ENCODE results near the gene CDHR2. TPM values are rescaled to one million over a fixed set of nuclear protein-coding genes. Genes with fewer than 3 reads are reported as not detected.
A peak's percentile ranks its signal among the peaks of the same experiment; 100 is the strongest.

The CDHR2 gene, protein sequence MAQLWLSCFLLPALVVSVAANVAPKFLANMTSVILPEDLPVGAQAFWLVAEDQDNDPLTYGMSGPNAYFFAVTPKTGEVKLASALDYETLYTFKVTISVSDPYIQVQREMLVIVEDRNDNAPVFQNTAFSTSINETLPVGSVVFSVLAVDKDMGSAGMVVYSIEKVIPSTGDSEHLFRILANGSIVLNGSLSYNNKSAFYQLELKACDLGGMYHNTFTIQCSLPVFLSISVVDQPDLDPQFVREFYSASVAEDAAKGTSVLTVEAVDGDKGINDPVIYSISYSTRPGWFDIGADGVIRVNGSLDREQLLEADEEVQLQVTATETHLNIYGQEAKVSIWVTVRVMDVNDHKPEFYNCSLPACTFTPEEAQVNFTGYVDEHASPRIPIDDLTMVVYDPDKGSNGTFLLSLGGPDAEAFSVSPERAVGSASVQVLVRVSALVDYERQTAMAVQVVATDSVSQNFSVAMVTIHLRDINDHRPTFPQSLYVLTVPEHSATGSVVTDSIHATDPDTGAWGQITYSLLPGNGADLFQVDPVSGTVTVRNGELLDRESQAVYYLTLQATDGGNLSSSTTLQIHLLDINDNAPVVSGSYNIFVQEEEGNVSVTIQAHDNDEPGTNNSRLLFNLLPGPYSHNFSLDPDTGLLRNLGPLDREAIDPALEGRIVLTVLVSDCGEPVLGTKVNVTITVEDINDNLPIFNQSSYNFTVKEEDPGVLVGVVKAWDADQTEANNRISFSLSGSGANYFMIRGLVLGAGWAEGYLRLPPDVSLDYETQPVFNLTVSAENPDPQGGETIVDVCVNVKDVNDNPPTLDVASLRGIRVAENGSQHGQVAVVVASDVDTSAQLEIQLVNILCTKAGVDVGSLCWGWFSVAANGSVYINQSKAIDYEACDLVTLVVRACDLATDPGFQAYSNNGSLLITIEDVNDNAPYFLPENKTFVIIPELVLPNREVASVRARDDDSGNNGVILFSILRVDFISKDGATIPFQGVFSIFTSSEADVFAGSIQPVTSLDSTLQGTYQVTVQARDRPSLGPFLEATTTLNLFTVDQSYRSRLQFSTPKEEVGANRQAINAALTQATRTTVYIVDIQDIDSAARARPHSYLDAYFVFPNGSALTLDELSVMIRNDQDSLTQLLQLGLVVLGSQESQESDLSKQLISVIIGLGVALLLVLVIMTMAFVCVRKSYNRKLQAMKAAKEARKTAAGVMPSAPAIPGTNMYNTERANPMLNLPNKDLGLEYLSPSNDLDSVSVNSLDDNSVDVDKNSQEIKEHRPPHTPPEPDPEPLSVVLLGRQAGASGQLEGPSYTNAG (N-terminal part only)
- under 1 TPM; 0.37 to 0.61 TPM for total RNA-seq

DNA sequence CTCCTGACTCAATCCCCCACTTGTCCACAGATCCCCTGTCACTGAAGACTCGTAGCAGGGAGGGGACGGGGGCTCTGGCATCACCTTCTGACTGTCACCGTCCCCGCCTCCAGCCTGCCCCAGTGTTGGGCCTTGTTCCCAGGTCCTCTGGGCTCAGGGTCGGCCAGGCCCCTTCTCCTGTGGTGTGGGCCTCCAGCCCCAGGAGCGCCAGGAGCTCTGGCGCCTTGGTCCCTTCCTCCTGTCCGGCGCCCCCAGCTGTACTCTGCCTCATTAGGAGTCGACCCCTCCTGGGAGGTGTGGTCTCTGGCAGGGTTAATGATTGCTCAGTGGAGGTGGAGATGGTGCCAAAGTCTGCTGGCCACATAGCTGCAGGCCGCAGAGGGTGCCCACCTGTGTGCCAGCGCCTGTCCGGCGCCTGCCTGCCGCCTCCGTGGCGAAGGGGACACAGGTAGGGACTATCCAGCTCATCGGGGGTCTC, at the start of gene CDHR2:
CDHR2 (plus strand) TSS at position 376 of the 478 bp plus-strand sequence. CDS start 16,011 bp downstream, outside the sequence.
- DNase-seq (no peak), ATAC-seq (no peak)
- Mint-ChIP-seq H3K4me3 (no peak within 1 kb of the TSS), H3K27ac (peak within 1 kb of the TSS; percentile 51), H3K36me3 (ENCODE audit: low read depth) (no peaks in the 10 kb centered on the region), H3K9me3 (ENCODE audit: low read depth) (no peaks in the 10 kb centered on the region), H3K4me1 (peaks cover 46% of the 10 kb centered on the region), H3K27me3 (no peaks in the 10 kb centered on the region)
- ChIA-PET POLR2A (no interaction called here), CTCF (no interaction called here)
- intact Hi-C loops (cut with DNase I, micrococcal nuclease), result loop anchor here in 1 of 2 experiments (10.0 kb wide), 1 partner anchor 134 kb away; the partner anchor contains the start of gene CLTB

DNA sequence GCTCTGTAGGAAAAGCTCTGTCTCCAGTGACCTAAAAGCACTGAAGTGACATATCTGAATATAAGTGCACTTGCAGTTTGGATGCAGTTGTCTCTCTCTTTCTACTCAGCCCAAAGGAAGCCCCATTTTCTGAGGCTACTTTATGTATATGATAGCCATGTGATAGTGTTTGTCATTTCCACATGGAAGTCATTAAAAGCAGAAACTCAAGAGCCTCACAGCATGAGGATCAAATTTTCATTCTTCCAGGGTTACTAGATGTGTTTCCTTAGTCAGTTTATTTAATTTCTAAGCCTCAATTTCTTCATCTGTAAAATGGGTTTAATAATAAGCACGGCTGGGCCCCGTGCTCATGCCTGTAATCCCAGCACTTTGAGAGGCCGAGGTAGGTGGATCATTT, 48.6 kb upstream of the CDHR2 start:
- H3K27ac Mint-ChIP-seq, result no peak overlapping the region
- POLR2A ChIA-PET, result interaction anchor here (0.6 kb wide), 1 partner anchor 88 kb away, joined by 3 read pairs; no protein-coding TSS in a partner anchor
- CTCF ChIA-PET, result no interaction called here

DNA sequence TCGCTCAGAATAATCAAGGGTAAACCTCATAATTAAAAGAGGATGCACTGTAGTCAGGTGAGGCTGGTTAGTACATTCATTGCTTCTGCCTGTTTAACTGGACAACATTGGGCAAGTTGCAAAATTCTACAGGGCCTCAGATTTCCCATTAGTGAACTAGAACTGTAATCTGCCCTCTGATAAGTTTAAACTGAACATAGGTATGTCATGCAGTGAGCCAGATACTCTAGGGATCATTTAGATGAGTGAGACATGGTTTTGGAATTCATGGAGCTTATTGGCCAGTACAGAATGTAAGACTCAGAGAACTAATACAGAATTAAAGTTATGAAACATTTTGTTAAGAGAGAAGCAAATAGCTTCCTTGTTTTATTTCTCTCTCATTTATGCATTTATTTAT, 47.8 kb upstream of the CDHR2 start:
- H3K36me3 Mint-ChIP-seq (ENCODE audit: low read depth), result peaks cover 45% of the 10 kb centered on the region
- H3K27me3 Mint-ChIP-seq, result no peaks in the 10 kb centered on the region
- no peak overlapping the region for H3K27ac Mint-ChIP-seq
- intact Hi-C loops (cut with DNase I, micrococcal nuclease), result no loop called here
- CTCF ChIA-PET, result interaction anchor here (0.7 kb wide), 1 partner anchor 111 kb away, joined by 3 read pairs; no protein-coding TSS in a partner anchor
- H3K4me1 Mint-ChIP-seq, result no peaks in the 10 kb centered on the region
- DNase-seq (no peak), ATAC-seq (no peak)
- H3K4me3 Mint-ChIP-seq, result no peak overlapping the region
- H3K9me3 Mint-ChIP-seq (ENCODE audit: low read depth), result no peaks in the 10 kb centered on the region
- POLR2A ChIA-PET, result no interaction called here

More for the DNA sequence above, 48.6 kb upstream of the CDHR2 start:
- Mint-ChIP-seq H3K9me3 (ENCODE audit: low read depth) (no peaks in the 10 kb centered on the region), H3K4me1 (no peaks in the 10 kb centered on the region), H3K36me3 (ENCODE audit: low read depth) (peaks cover 44% of the 10 kb centered on the region), H3K27me3 (no peaks in the 10 kb centered on the region), H3K4me3 (no peak overlapping the region)
- intact Hi-C loops (cut with DNase I, micrococcal nuclease), result no loop called here
- ATAC-seq, result no peak
- DNase-seq, result no peak

- H3K36me3 Mint-ChIP-seq (ENCODE audit: low read depth), result peaks cover 54% of the 10 kb centered on the region
- H3K9me3 Mint-ChIP-seq (ENCODE audit: low read depth), result no peaks in the 10 kb centered on the region
- H3K4me1 Mint-ChIP-seq, result no peaks in the 10 kb centered on the region
- H3K27me3 Mint-ChIP-seq, result no peaks in the 10 kb centered on the region
- intact Hi-C loops (cut with DNase I, micrococcal nuclease), result no loop called here
- DNase-seq, result no peak
- ChIA-PET POLR2A (no interaction called here), CTCF (no interaction called here)
- no peak for ATAC-seq
- H3K27ac Mint-ChIP-seq, result no peak overlapping the region
- H3K4me3 Mint-ChIP-seq, result no peak overlapping the region
These were observed 45.6 kb upstream of the CDHR2 start for GRCh38 chr5:176503496-176503895.

DNA sequence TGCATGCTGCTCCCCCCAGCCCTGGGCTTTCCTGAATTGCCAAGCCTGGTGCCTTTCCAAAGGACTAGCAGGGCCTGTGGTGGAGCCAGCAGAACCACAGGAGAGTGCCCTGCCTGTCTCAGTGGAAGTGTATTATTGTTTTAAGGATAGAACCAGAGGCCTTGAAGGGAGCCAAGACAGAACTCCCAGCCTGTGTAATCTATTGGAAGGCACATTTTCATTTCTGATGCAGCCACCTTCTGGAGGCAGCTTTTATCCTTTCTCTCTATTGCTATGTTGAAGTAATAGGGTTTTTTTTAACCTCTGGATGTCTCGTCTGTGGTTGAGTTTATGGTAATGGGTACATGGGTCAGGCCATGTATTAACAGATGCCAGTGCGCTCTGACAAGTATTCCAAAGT, 41.2 kb upstream of the CDHR2 start:
- no peak for DNase-seq
- Mint-ChIP-seq H3K27ac (no peak overlapping the region), H3K4me3 (no peak overlapping the region), H3K36me3 (ENCODE audit: low read depth) (peaks cover 39% of the 10 kb centered on the region), H3K27me3 (no peaks in the 10 kb centered on the region), H3K4me1 (no peaks in the 10 kb centered on the region), H3K9me3 (ENCODE audit: low read depth) (no peaks in the 10 kb centered on the region)
- intact Hi-C loops (cut with DNase I, micrococcal nuclease), result no loop called here
- ATAC-seq, result no peak
- CTCF ChIA-PET, result no interaction called here
- POLR2A ChIA-PET, result interaction anchor here (0.6 kb wide), 1 partner anchor 94 kb away, joined by 10 read pairs; no protein-coding TSS in a partner anchor

DNA sequence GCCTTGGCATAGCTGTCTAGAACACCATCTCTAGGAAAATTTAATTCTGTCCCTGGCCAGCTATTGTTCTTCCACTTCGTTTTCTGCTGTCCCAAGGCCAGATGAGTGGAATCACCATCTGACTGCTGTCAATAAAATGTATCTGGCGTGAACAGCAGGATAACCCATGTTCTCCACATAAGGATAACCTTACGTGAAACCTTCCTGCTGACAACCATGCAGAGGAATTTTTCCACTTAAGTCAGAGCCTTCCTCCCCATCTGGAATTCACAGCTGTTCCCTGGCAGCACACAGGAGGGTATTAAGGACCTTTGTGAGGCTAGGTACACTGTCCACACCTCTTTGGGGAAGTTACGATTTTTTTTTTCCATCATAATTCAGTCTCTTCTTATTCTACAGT, 40.5 kb upstream of the CDHR2 start:
- intact Hi-C loops (cut with DNase I, micrococcal nuclease), result no loop called here
- ChIA-PET CTCF (no interaction called here), POLR2A (interaction anchor here (1.0 kb wide), 1 partner anchor 19 kb away, joined by 4 read pairs; no protein-coding TSS in a partner anchor)
- ATAC-seq (no peak), DNase-seq (no peak)
- Mint-ChIP-seq H3K4me1 (no peaks in the 10 kb centered on the region), H3K36me3 (ENCODE audit: low read depth) (peaks cover 36% of the 10 kb centered on the region), H3K4me3 (no peak overlapping the region), H3K27me3 (no peaks in the 10 kb centered on the region), H3K9me3 (ENCODE audit: low read depth) (no peaks in the 10 kb centered on the region), H3K27ac (no peak overlapping the region)

DNA sequence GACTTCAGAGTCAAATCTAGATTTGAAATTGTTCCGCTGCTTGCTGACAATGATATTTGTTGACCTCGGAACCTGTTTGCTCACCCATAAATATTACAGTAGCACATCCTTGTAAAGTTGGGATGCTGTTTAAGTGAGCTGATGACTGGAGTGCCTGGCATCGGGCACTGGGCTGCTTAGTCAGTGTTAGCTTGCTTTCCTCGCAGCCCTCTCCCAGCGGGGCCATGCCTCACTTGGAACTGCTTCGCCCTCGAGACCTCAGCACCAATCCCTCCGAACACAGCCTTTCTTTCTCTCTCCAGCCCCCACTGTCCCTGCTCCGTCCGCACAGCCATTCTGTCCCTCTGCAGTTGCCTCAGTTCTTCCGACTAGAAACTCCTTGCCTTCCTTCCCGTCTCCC, 35.4 kb upstream of the CDHR2 start:
- Mint-ChIP-seq H3K4me3 (no peak overlapping the region), H3K27me3 (no peaks in the 10 kb centered on the region), H3K36me3 (ENCODE audit: low read depth) (peaks cover 3% of the 10 kb centered on the region), H3K4me1 (peaks cover 8% of the 10 kb centered on the region), H3K27ac (no peak overlapping the region), H3K9me3 (ENCODE audit: low read depth) (no peaks in the 10 kb centered on the region)
- ATAC-seq (no peak), DNase-seq (no peak)
- intact Hi-C loops (cut with DNase I, micrococcal nuclease), result no loop called here
- ChIA-PET POLR2A (no interaction called here), CTCF (interaction anchor here (0.6 kb wide), 1 partner anchor 40 kb away, joined by 3 read pairs; no protein-coding TSS in a partner anchor)

- POLR2A ChIA-PET, result no interaction called here
- no peaks in the 10 kb centered on the region for H3K9me3 Mint-ChIP-seq (ENCODE audit: low read depth)
- ATAC-seq (no peak), DNase-seq (no peak)
- H3K4me3 Mint-ChIP-seq, result no peak overlapping the region
- peaks cover 2% of the 10 kb centered on the region for H3K36me3 Mint-ChIP-seq (ENCODE audit: low read depth)
- peaks cover 8% of the 10 kb centered on the region for H3K4me1 Mint-ChIP-seq
- intact Hi-C loops (cut with DNase I, micrococcal nuclease), result no loop called here
- no peaks in the 10 kb centered on the region for H3K27me3 Mint-ChIP-seq
- CTCF ChIA-PET, result interaction anchor here (0.6 kb wide), 1 partner anchor 41 kb away, joined by 3 read pairs; no protein-coding TSS in a partner anchor
- no peak overlapping the region for H3K27ac Mint-ChIP-seq
These were observed 34.7 kb upstream of the CDHR2 start for GRCh38 chr5:176514244-176514950.

DNA sequence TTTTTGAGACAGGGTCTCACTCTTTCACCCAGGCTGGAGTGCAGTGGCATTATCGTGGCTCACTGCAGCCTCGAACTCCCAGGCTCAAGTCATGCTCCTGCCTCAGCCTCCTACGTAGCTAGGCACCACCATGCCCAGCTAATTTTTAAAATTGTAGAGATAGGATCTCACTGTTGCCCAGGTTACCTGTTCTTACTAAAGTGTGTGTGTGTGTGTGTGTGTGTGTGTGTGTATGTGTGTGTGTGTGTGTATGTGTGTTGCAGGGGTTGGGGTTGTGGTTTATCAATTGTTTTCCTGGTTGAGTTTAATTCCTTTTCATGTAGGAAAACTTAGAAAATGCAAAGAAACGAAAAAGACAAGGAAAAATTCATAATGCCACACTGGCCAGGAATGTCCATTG, 33.7 kb upstream of the CDHR2 start:
- ChIA-PET POLR2A (no interaction called here), CTCF (no interaction called here)
- intact Hi-C loops (cut with DNase I, micrococcal nuclease), result no loop called here
- no peaks in the 10 kb centered on the region for H3K36me3 Mint-ChIP-seq (ENCODE audit: low read depth)
- DNase-seq (no peak), ATAC-seq (no peak)
- H3K9me3 Mint-ChIP-seq (ENCODE audit: low read depth), result no peaks in the 10 kb centered on the region
- H3K27ac Mint-ChIP-seq, result no peak overlapping the region
- peaks cover 8% of the 10 kb centered on the region for H3K4me1 Mint-ChIP-seq
- no peak overlapping the region for H3K4me3 Mint-ChIP-seq
- no peaks in the 10 kb centered on the region for H3K27me3 Mint-ChIP-seq

DNA sequence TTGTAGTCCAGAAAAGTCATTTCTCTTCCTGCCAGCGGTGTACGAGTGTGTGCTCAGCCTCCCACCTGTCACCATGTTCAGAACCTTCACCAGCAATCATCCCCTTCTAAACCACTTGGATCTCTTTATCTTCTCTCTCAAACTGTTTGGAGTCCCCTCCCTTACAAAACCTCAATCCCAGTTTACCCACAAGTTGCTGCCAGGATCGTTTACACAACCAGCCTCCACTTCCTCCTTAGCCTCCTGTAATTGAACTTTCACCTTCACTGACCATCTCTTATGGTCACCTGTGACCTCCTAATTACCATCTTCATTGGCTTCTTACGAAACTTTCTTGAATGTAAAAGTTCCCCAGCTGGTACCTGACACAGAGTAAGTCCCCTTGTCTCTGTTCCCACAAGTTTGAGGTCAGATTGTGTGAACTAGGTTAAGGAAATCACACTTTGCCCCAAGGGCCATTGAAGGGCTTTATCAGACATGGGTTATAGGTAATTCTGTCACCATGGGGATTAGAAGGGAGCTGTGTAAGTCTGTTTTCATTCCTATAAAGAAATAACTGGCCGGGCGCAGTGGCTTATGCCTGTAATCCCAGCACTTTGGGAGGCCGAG, 32.0 kb upstream of the CDHR2 start:
- no peak for ATAC-seq
- no peak overlapping the region for H3K27ac Mint-ChIP-seq
- no peak for DNase-seq
- peaks cover 8% of the 10 kb centered on the region for H3K4me1 Mint-ChIP-seq
- no peaks in the 10 kb centered on the region for H3K9me3 Mint-ChIP-seq (ENCODE audit: low read depth)
- intact Hi-C loops (cut with DNase I, micrococcal nuclease), result no loop called here
- no peaks in the 10 kb centered on the region for H3K27me3 Mint-ChIP-seq
- ChIA-PET CTCF (no interaction called here), POLR2A (no interaction called here)
- H3K36me3 Mint-ChIP-seq (ENCODE audit: low read depth), result no peaks in the 10 kb centered on the region
- H3K4me3 Mint-ChIP-seq, result no peak overlapping the region
